Middle frontal gyrus (tissue), 1 donor: Measurements from ENCODE around the gene OPRL1.

Source experiments
- DNase-seq: peaks from one replicate; pipeline ENCODE4 v3.0.0-alpha.2; 2015; ENCODE audit warnings: low spot score; ENCODE audit errors: extremely low spot score

OPRL1 gene

DNA sequence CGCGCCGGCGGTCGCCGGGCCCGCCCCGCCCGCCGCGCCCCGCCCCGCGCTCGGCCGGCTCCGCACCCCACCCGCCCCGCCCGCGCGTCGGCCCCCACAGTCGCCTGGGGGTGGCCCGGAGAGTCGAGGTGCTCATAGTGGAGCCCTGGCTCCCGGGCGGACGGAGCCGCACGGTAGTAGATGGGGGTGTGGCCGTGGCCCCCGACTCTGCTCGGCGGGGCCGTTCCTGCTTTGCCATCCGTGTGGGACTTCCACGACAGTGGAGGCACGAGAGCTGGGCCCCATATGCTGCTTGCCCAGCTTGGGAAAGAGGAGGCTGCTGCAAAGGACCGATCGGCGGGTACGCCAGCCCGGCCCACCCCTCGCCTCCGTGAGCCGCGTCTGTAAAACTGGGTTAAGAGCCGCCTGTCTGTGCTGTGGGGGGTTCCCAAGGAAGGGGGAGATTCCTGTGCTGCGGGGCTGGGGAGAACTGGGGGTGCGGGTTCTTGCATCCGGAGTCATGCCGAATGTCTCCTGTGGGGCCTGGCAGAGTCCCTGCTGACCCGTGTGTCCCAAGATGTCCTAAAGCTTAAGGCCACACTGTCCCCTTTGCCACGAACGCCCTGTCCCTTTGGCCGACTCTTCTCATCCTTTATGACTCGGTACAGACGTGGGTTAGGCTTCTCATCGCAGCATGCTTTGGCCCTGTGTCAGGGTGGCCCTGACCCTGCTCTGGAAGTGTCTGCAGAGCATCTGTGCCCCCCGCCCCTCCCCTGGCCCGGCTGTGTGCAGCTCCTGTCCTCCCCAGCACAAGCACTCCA is at the start of gene OPRL1:
Gene OPRL1, plus strand, starts transcription at position 70 of the 800 bp plus-strand sequence. CDS start 12,639 bp downstream, outside the sequence.
- no peak for DNase-seq

- no peak for DNase-seq
Measured at GRCh38 chr20:64030371-64031134, 49.3 kb upstream of the OPRL1 start.

DNA sequence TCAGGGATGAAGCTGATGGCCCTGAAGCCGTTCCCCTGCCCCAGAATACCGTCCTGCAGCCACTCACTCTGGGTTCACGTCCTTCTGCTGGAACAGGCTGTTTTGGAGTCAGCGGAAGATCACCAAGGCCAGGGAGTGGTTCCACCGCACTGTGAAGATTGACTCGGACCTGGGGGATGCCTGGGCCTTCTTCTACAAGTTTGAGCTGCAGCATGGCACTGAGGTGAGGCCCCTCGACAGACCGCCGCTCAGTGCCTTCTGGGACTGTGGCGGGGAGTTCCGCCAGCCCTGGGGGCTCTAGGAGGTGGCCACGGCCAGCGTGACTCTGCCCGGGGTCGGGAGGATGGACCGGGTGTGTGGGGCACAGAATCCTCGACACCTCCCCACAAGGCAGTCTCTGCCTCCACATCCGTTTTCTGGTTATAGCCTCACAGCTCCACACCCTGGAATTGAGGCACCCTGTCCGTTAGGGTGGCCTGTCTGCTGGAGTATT is 48.0 kb upstream of the OPRL1 start:
- DNase-seq = no peak

DNA sequence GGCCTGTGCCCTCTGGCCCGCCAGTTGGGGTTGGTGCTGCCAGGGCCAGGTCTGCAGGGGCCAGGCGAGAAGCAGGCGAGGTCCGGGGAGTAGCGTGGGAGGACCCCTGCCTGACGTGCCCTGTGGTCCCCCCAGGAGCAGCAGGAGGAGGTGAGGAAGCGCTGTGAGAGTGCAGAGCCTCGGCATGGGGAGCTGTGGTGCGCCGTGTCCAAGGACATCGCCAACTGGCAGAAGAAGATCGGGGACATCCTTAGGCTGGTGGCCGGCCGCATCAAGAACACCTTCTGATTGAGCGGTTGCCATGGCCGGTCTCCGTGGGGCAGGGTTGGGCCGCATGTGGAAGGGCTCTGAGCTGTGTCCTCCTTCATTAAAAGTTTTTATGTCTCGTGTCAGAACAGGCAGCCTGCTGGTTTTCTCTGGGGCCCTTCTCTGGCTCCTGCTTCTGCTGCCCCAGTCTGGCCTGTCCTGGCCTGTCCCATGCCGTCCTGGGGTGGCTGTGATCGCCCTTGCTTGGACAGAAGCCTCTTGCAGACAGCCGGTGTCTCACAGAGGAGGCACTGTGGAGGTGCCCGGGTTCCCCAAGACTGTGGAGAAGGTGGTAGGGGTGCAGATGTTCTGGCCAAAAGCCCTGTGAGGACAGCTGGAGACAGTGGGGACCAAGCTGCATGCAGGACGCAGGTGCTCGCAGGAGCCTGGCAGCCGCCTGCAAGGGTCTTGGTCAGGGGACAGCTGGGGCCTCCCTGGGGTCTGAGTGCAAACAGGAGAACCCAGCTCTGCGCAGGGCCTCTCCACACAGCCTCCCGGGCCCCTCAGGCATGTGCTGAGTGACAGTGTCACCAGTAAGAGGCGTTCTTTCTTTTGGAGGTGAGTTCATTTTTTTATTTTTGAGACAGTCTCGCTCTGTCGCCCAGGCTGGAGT is 46.9 kb upstream of the OPRL1 start:
- DNase-seq = no peak

DNA sequence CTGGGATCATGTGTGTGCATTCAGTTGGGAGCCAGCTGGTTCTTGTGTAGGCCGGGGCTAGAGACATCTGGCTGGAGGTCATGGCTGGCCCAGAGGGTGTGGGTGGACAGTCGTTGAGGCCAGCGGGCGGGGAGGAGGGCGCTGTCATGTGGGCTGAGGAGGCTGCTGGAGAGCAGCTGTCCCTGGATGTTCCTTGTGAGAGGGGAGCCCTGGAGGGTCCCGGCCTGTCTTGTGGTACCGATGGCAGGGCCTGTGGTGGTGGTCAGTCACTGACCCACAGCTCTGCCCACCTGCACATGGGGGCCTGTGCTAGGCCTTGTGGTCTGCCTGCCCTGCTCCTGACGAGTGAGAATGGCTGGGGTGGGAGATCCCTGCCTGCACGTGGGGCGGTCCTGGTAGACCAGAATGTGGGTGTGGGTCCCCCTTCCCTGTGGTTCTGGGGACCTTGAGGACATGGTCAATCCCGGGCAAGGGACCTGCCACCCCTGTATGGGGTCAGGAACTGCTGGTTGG is 45.8 kb upstream of the OPRL1 start:
- DNase-seq = no peak

DNA sequence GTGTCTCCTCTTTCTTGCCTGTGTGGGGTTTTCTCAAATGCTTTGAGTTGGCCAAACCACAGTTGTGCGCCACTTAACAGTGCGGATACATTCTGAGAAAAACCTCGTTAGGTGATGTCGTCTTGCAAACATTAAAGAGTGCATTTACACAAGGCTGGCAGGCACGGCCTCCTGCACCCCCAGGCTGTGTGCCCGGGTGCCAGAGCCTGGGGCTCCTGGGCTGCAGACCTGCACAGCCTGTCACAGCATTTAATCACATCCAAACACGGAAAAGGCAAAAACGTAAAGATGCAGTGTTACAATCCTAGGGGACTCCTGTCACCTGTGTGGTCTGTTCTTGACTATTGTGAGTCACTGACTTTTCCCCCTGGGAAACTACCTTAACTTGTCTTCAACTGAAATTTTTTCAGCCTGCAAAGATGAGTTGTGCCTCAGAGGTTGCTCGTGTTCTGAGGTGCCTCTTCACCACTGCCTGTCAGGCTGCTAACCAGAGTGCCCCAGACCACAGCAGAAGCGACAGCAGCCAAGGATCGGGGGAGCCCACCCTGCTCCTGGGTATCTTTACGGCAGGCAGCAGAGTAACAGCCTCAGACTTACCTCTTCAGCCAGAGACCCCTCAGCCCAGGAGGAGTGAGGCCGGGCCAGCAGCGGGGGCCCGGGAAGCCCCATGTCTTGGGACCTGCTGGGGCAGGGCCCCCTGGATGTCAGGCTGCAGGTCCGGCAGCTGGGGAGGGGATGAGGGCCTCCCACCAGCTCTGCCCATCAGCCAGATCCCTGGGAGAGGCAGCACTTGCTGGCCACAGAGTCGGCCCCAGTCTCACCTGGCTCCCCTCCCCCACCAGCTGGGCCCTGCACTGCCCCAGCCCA is 44.6 kb upstream of the OPRL1 start:
- no peak for DNase-seq

DNA sequence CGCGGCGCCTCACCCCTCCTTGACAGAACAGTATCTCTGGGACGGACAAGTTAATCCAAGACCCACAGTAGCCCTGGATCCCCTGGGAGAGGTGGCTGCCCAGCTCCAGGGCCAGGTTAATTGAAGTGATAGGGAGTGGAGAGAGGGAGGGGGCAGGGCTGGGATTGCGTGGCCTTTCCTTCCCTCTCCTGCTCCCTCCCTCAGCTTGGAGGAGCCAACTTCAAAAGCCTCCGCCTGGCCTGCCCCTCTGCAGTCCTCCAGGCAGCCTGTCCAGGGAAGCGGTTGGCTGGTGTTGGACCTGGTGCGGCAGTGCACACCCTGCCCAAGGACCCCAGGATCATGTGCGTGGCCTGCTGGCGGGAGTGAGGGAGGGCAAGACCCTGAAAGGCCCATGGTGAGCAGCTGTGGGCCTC is 43.9 kb upstream of the OPRL1 start, which contains the start of gene C20orf204:
Gene C20orf204, plus strand, starts transcription at position 250 of the 413 bp plus-strand sequence. Its CDS starts 142 bp downstream, at position 392.
- no peak for DNase-seq

DNA sequence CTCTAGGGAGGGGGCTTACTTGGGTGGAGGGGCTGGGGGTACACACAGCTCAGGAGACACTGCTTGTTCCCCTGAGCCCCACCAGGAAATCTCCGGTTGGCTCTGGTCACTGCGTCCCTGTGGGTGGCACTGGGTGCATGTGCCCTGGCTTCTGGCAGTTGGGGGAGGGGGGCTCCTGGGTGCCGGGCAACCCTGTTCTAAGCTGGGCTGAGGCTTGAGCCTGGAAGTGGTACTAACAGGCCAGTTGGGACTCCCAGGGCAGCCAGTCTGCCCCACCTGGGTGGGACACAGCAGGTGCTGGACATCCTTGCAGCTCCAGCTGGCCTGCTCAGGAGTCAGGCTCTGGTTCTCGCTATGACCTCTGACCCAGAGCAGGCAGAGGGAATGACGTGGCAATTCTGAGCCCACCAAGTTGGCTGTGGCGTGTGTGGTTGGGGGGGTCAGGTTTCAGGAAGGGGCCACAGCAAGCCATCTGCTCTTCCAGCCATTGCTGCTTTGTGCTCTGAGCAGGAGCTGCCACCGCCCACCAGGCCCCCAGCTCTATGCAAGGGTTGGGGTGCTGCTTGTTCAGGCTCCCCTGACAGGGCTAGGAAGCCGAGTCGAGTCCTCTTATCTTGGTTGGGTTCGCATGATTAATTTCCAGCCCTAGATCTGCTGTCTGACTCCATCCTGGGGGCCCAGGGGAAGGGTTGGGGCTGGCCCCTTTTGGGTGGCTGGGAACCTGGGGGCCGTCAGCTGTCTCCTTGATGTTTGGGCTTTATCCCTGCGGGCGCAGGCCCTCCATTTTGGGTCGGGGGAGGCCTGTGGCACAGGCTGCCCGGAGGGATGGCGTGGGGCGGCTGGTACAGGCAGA is 43.3 kb upstream of the OPRL1 start:
- DNase-seq = no peak

- DNase-seq = no peak
Measured at GRCh38 chr20:64037199-64037497, 42.7 kb upstream of the OPRL1 start.

DNA sequence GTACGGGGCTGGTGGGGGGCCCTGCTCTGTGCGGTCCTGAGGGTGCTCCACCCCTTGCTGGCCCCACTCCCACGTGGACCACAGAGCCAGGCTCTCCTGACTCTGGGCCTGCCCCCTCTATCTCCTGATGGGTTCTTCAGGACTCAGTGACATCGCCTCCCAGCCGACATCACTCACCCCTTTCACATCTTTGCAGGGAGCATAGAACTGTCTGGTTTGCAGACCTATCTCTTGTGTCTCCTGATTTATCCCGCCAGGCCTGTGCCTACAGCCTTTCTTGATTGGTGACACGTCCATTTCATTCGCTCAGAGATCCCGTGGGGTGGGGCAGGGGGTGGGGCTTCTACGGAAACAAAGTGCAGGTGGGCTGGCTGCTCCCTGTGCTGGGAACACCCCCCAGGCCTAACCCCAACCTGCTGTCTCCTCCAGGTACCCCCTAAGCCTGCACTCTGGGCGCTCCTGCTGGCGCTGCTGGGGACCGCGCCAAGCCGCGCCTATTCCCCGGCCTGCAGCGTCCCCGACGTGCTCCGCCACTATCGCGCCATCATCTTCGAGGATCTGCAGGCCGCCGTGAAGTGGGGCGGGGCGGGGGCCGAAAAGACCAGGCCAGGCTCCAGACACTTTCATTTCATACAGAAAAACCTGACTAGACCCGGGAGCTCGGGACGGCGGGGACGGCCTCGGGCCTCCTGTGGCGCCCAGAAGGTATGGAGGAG is 42.2 kb upstream of the OPRL1 start:
- DNase-seq = no peak

DNA sequence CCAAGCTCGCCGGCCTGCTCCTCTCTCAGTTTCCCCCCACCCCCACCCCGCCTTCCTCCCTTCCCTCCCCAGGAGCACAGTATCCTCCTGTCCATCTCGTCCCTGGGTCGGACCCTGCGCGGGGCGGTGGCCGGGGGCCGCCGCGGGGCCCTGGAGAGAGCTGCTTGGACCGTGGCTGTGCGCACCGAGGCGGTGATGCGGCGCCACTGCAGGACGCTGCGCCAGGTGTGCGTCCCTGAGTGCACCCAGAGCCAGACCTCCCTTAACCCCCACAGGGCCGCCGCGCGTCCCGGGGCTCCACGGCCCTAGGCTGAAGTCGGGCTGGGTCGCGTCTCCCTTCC is 41.7 kb upstream of the OPRL1 start:
- DNase-seq = no peak

DNA sequence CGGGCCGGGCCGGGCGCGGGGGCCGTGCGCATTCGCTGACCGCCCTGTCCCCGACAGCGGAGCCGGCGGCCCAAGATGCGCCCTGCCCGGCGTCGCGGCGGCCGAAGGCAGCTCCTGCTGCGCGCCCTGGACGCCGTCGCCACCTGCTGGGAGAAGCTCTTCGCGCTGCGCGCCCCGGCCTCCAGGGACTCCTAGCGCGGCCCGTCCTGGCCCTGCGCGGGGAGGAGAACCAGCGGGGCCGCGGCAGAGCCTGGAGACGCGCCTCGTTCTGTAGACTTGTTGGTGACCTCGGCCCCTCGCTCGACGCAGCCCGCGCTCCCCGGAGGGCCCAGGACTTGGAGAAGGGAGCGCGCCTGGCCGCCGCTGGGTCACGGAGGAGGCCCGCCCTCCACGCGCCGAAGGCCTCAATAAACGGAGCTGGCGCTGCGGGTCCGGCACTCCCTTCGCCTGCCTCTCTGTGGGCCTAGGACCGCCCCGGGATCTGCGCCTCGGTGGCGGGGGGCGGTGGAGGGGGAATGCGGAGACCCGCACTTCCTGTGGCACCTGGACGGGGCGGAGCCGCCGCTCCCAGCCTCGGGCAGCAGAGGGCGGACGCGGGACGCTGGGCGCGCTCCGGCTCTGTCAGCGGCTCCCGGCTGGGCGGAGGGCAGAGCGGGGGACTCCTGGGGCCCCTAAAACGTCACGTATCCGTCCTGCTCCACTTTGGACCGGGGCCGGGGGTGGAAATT is 41.2 kb upstream of the OPRL1 start:
- no peak for DNase-seq

GRCh38 chr20:64039293-64040160 is 40.4 kb upstream of the OPRL1 start:
- DNase-seq = no peak

DNA sequence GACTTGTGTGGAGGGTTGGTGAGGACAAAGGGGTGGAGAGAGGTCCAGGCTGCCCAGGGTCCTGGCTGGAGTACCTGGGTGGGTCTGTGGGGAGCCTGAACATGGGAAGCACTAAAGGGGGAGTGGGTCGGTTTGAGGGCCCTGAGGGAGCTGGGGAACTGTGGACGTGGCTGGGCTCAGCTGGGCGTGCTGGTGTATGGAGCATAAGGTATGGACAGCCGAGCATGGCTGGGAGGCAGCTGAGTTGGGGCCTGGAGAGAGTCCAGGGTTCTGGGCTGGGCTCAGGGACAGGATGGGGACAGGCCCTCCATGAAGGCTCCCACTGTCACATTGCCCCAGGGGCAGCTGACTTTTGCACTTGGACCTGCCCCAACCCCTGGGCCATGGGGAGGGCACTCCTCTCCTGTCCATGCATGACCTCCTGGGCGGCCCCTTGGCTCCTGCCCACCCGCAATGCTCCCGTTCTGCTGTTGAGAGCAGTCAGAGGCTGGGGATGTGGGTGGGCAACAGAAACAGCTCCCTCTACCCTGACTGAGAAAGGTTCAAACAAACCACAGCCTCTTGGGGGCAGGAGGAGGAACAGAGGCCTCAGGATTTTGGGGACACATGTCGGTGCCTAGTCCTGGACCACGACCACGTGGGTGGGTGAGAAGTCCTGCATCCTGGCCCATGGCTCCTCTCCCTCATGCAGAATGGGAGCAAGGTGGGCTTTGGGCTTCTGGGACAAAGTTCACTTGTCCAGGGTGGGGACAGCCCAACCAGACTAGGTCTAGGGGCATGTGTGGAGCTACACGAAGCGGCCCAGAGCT is 39.4 kb upstream of the OPRL1 start:
- no peak for DNase-seq

DNA sequence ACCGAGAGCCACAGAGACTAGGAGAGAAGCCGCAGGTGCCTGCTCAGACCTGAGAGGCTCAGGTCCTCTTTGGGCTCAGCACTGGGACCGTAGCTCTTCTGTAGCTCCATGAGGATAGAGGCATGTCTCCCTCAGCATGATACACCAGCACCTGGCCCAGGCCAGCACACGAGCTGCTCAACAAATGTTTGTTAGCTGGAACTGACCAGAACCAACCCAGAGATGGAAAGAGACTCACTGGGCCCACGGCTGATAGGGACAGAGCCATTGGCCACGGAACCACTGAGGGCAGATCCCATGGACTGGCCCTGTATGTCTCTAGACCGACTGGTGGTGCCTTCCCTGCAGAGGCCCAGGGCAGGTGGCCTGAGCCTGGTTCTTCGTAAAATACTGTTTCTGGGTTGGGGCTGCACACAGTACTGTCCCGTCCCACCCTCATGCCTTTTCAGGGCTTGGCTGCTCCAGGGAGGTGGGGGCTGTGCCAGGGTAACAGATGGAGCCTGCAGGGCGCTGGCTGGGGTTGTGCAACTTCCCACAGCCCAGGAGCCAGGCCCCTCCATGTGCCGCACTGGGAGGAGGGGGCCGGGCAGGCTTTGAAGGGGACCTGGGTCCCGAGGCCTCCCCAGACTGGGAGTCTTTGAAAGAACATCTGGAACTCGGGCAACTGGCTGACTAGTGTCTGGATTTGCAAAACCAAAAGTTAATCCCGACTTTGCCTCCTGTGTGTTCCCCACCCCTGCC is 38.7 kb upstream of the OPRL1 start:
- no peak for DNase-seq

DNA sequence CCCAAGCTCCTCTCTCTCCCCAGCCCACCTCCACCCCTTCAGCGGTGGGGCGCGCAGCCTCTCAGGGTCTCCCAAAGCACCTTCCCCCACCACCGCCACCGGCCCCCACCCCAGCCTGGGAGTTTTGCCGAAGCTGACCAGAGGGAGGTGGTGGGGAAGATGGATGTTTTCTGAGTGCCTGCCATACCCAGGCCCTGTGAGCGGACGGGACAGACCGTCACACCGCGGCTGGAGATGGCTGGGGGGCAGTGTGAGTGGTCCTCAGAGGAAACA is 38.2 kb upstream of the OPRL1 start:
- DNase-seq = no peak
